Ascending aorta (tissue), 2 donors: Measurements from ENCODE around the gene SLC9A4. TPM values are rescaled to one million over a fixed set of nuclear protein-coding genes. Genes with fewer than 3 reads are reported as not detected.

Experiments
- DNase-seq, 2 donors: peaks; one replicate each; pipeline ENCODE4 v3.0.0-alpha.2; 2019; ENCODE audit warnings: low spot score in 2 of 2
- H3K27ac ChIP-seq, 2 donors: fragments of 200-600 bp; sonication (generic); one replicate each; pipeline ENCODE4 v1.5.1; 2016 to 2017; ENCODE audit warnings: mild to moderate bottlenecking in 1 of 2
- H3K27me3 ChIP-seq: fragments of 200-600 bp; sonication (generic); one replicate; pipeline ENCODE4 v1.5.1; 2017
- H3K36me3 ChIP-seq, 2 donors: fragments of 200-600 bp; sonication (generic); one replicate each; pipeline ENCODE4 v1.5.1; 2016
- H3K4me1 ChIP-seq, 2 donors: fragments of 200-600 bp; sonication (generic); one replicate each; pipeline ENCODE4 v1.5.1; 2016 to 2017; ENCODE audit warnings: mild to moderate bottlenecking in 1 of 2
- H3K4me3 ChIP-seq, 2 donors: fragments of 200-600 bp; sonication (generic); one replicate each; pipeline ENCODE4 v1.5.1; 2016 to 2017; ENCODE audit warnings: mild to moderate bottlenecking in 1 of 2
- H3K9me3 ChIP-seq, 2 donors: fragments of 200-600 bp; sonication (generic); one replicate each; pipeline ENCODE4 v1.5.1; 2016
- intact Hi-C: fragments of 100-400 bp; cut with DNase I; formaldehyde crosslinking; loops from one replicate; pipeline ENCODE4 v1.15.1; 2023
- total RNA-seq: library from RNA; depleted of rRNA; stranded (reverse); fragments of >200 nt; gene quantifications from one replicate; pipeline ENCODE4 v1.1.0, GENCODE V29; 2016
- TF ChIP-seq, protein P1 (sequence below), 3 experiments: fragments of 200-600 bp in 2 of 3; fragments of 450-650 bp in 1 of 3; sonication (generic) in 2 of 3; IDR thresholded peaks; one replicate each; pipeline ENCODE4 v1.5.1; 2016 to 2019; ENCODE audit warnings: antibody characterized with exemption in 3 of 3, mild to moderate bottlenecking in 1 of 3, moderate library complexity in 1 of 3

SLC9A4 gene
- total RNA-seq, 1 donor from 2014 or later: not detected

DNA sequence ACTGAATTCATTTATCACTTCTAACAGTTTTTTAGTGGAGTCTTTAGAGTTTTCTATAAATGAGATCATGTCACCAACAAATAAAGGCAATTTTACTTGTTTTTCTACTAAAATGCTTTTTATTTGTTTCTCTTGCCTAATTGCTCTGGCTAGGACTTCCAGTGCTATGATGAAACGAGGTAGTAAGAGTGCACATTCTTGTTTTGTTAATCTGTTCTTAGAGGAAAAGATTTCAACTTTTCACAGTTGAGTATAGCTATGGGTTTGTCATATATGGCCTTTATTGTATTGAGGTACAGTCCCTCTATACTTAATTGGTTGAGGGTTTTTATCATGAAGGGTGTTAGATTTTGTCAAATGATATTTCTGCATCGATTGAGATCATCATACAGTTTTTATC is 44.5 kb upstream of the SLC9A4 start:
- Histone ChIP-seq H3K4me3 (no peak overlapping the region), H3K27ac (no peak overlapping the region), H3K9me3 (no peaks in the 10 kb centered on the region), H3K27me3 (no peaks in the 10 kb centered on the region), H3K36me3 (no peaks in the 10 kb centered on the region), H3K4me1 (no peaks in the 10 kb centered on the region)
- no peak for DNase-seq
- TF ChIP-seq, protein P1, sequence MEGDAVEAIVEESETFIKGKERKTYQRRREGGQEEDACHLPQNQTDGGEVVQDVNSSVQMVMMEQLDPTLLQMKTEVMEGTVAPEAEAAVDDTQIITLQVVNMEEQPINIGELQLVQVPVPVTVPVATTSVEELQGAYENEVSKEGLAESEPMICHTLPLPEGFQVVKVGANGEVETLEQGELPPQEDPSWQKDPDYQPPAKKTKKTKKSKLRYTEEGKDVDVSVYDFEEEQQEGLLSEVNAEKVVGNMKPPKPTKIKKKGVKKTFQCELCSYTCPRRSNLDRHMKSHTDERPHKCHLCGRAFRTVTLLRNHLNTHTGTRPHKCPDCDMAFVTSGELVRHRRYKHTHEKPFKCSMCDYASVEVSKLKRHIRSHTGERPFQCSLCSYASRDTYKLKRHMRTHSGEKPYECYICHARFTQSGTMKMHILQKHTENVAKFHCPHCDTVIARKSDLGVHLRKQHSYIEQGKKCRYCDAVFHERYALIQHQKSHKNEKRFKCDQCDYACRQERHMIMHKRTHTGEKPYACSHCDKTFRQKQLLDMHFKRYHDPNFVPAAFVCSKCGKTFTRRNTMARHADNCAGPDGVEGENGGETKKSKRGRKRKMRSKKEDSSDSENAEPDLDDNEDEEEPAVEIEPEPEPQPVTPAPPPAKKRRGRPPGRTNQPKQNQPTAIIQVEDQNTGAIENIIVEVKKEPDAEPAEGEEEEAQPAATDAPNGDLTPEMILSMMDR (IDR thresholded peaks at IDR 0.05): no peak
- intact Hi-C loops: no loop called here

DNA sequence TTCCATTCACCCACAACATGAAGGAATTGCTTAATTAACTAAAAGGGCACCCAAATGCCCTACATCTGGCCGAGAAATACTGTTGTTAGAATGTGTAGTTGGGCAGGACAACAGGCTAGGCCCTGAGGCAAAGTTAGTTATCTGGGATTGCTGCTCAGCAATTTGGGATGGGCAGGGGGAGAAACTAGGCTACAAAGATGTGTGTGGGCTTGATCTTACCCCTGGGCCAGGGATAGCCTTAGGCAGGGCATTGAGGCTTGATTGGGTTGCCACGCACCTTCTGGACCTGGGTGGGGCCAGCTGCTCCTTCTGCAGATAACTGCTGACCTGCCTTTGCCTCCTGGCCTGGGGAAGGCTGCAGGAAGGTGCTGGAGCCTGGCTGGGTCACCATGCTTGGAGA is 40.6 kb upstream of the SLC9A4 start:
- Histone ChIP-seq H3K36me3 (no peaks in the 10 kb centered on the region), H3K9me3 (no peaks in the 10 kb centered on the region), H3K27ac (no peak overlapping the region), H3K27me3 (no peaks in the 10 kb centered on the region), H3K4me3 (no peak overlapping the region), H3K4me1 (no peaks in the 10 kb centered on the region)
- intact Hi-C loops: no loop called here
- DNase-seq: no peak
- TF ChIP-seq, protein P1 (IDR thresholded peaks at IDR 0.05): no peak

DNA sequence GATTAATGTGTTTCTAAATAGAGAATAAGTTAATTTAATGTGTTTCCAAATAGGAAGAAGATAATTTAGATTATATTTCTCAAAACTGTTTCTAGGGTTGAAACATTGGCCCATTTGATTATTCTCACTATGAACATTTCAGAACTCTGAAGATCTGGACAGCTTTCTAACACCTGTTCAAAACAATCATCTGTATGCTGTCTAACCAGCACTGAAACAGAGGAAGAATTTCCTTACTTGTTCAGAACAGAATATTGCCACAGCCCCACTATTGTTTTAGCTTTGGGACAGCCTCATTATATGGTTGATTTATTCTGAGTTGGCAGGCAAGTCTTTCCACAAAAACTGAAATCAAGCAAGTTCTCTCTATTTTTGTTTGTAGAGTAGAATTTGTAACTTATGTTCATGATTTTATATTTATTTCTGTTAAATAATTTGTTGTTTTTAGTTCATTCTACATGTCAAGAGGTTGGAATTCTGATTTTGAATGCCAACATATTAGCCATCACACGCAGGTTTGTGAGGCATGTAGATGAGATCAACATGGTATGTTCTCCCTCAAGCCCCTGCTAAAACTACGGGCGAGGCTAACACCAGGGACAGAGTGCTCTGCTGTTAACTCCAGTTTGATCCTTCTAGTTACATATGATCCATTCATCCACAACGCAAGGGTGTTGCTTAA is 38.9 kb upstream of the SLC9A4 start:
- Histone ChIP-seq H3K27me3 (no peaks in the 10 kb centered on the region), H3K27ac (no peak overlapping the region), H3K4me1 (no peaks in the 10 kb centered on the region), H3K9me3 (no peaks in the 10 kb centered on the region), H3K36me3 (no peaks in the 10 kb centered on the region), H3K4me3 (no peak overlapping the region)
- no peak for DNase-seq
- TF ChIP-seq, protein P1 (IDR thresholded peaks at IDR 0.05): no peak
- intact Hi-C loops: no loop called here

DNA sequence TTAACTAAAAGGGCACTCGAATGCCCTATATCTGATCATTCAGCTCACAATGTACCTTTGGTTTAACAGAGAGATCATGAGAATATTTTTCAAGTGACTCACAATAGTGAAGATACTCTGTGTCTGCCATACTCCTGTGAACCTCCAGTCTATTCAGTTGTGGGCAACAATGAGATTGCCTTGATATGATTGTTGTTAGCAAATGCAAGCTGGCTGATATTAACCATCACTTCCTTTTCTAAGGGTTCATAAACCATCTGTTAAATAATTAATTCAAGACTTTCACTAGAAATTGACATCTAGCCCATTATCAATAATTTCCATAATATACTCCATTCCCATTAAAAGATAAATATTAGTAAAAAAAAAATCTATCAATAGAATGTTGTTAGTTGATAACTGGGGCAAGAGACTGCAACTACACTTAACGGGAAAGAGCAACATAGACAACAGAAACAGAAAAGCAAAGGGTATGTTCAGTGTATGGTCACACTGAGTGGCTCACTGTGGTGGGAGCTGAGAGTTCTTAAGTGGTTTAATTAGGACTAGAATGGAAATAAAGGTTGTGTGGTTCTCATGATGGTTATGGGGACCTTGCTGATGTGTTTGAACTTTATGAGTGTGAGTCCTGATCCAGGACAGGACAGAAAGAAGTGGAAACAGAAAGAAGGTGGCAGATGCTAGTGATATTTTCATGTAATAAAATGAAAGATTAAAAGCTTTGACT is 38.2 kb upstream of the SLC9A4 start:
- intact Hi-C loops: no loop called here
- no peak for DNase-seq

DNA sequence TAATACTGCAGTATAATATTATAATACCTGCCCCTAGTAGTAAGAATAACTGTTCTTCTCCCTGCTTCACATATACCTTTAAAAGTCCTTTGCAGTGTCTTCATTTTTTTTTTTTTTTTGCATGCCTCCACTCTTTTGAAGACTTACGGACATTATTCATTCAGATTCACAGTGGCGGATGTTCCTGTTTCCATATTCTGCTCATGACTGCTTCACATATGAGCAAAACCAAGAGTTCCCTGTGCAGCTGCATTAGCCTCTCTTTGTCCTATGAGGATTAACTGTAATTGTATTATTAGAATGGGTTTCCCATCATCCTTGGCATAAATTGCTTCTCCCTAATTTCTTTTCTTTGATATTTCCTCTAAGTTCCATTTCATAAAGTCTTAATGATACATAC is 37.3 kb upstream of the SLC9A4 start:
- H3K4me3 ChIP-seq: no peak overlapping the region
- DNase-seq: no peak
- no peaks in the 10 kb centered on the region for H3K36me3 ChIP-seq
- H3K9me3 ChIP-seq: no peaks in the 10 kb centered on the region
- TF ChIP-seq, protein P1 (IDR thresholded peaks at IDR 0.05): no peak
- intact Hi-C loops: no loop called here
- H3K27ac ChIP-seq: no peak overlapping the region
- no peaks in the 10 kb centered on the region for H3K27me3 ChIP-seq
- no peaks in the 10 kb centered on the region for H3K4me1 ChIP-seq

More for the DNA sequence above, 38.2 kb upstream of the SLC9A4 start:
- Histone ChIP-seq H3K4me1 (no peaks in the 10 kb centered on the region), H3K4me3 (no peak overlapping the region), H3K9me3 (no peaks in the 10 kb centered on the region), H3K36me3 (no peaks in the 10 kb centered on the region), H3K27ac (no peak overlapping the region), H3K27me3 (no peaks in the 10 kb centered on the region)
- TF ChIP-seq, protein P1 (IDR thresholded peaks at IDR 0.05): no peak
